Body of pancreas (tissue), 4 donors: ENCODE measurements around the gene ZNF77.

Experiments used
- CTCF ChIP-seq, 7 experiments: fragments of 450-650 bp in 4 of 7; fragments of 200-600 bp in 3 of 7; sonication (generic) in 3 of 7; IDR thresholded peaks; one replicate each; pipeline ENCODE4 v1.5.1; 2016 to 2019; ENCODE audit warnings: antibody characterized with exemption in 7 of 7
- POLR2A ChIP-seq, 3 donors: fragments of 450-650 bp; IDR thresholded peaks; one replicate each; pipeline ENCODE4 v1.6.1; 2016; ENCODE audit warnings: antibody characterized with exemption in 3 of 3, mild to moderate bottlenecking in 2 of 3

GRCh38 chr19:2927032-2927430 is 17.7 kb downstream of the ZNF77 start:
- TF ChIP-seq CTCF (IDR thresholded peaks at IDR 0.05) (no peak), POLR2A (IDR thresholded peaks at IDR 0.05) (no peak)
